ENCODE data around the gene IFNGR2.

DNA sequence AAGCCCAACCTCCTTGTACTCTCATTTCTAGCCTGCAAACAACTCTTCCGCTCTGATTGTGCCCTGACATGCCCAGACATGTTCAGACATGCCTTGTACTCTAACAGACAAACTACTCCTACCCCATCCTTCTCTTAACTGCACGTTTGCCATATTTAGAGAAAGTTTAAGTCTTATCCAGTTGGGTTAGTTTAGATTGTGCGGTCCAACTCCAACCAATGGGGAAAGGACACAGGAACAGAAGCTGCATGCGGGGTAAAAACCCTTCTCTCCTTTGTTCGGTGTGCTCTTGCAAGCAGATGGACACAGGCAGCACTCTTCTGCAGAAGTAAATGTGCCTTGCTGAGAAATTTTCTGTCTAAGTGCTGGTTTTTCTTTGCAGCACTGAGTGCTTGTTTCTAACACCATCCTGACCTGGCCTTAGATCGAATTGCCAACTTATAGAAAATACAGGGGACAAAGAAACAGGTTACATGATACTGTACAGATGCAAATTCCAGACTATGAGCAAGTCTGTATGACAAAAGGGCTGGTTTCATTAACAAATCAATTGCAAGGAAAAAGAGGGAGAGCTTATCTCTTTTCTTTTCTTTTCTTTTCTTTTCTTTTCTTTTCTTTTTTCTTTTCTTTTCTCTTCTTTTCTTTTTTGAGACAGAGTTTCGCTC, 35.8 kb upstream of the IFNGR2 start:
- TF ChIP-seq POLR2AphosphoS5 (IDR thresholded peaks at IDR 0.05; ENCODE audit: low read depth, low read length) = no peak
- TF ChIP-seq POLR2A (IDR thresholded peaks at IDR 0.05; ENCODE audit: low read depth, low read length) = no peak
- no peak for TF ChIP-seq SPI1 (IDR thresholded peaks at IDR 0.05; ENCODE audit: low read depth, low read length)

All from GM12891 (cell line).